Fibroblast of skin of scalp (primary cell): ENCODE results near the gene SP110.

Experiments
- DNase-seq: peaks from one replicate; pipeline ENCODE4 v3.0.0-alpha.2; 2013

The SP110 gene

GRCh38 chr2:230166557-230167170 lies 53.1 kb downstream of the SP110 start:
- DNase-seq = no peak

DNA sequence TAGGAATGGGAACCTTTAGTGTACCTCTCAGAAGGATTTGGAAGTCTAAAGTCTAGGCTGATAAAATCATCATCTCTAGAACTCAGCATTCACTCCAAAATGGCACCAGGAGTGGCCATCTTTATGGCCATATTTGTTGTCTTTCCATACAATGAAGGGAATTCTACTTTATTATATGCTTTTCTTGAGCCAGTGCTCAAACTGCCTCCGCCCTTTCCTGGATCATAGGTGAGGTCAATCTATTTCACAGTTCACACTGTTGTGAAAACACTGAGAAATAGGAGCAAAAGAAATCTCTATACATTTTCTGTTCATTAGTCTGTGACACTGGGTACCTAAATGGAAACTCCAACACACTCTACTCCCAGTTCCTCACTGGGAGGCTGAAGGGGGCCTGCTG lies 55.6 kb downstream of the SP110 start:
- no peak for DNase-seq

DNA sequence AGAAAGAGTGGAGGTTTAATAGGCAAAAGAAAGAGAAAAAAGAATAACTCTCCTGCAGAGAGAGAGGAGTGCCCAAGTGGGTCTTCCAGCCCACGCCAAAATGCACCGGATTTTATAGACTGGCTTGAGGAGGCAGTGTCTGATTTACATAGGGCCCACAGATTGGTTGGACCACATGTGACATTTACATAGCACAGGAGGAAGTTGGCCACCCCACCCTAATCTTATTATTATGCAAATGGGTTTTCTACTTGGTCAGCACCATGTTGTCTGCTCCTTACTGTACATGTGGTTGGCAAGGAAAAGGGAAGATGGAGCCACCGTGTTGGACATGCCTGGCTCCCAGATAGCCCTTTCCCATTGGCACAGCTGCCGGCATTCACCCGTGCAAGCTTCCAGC lies 56.8 kb downstream of the SP110 start:
- DNase-seq = no peak

DNA sequence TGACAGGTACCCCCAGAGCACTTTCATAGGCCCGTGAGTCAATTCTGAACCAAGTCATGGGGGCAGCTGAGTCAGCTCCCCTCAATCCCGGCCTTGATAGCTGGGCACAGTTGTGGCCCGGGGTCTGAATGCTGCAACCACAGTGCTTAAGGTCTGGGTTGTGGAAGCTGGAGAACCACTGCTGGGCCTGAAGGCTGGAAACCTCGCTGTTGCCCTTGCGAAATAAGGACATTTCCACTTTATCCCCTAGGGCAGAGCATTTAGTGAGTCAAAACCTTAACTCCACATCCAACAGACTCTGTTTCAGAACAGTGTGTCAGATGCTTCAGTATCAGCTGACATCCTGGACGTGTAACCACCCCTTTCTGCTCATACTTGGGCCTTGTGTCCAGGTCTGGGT lies 58.6 kb downstream of the SP110 start:
- DNase-seq = no peak

DNA sequence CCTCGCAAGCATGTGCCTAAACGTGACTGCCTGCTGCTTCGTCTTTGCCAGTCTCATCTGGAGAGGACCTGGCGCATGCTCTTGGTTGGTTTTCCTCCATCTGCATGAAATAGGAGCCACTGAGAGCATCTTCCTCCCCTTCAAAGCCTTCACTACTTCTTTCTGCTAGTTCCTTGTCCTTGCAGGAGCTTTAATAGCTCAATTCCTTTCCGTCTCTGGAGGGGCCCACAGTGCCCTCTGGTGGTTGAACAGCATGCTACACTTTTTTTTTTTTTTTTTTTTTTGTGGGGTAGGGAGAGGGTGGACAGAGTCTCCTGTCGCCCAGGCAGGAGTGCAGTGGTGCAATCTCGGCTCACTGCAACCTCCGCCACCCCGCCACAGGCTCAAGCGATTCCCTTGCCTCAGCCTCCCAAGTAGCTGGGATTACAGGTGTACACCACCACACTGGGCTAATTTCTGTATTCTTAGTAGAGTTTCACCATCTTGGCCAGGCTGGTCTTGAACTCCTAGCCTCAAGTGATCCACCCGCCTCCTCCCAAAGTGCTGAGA lies 59.6 kb downstream of the SP110 start:
- peak; percentile 44 for DNase-seq

- DNase-seq = no peak
Observed at GRCh38 chr2:230158468-230158867, 61.3 kb downstream of the SP110 start.

- no peak for DNase-seq
Observed at GRCh38 chr2:230156782-230157699, 62.7 kb downstream of the SP110 start.

- no peak for DNase-seq
Observed at GRCh38 chr2:230155359-230155758, 64.4 kb downstream of the SP110 start.

GRCh38 chr2:230153390-230153976 lies 66.3 kb downstream of the SP110 start:
- DNase-seq = no peak

GRCh38 chr2:230152334-230152733 lies 67.5 kb downstream of the SP110 start:
- DNase-seq = no peak

GRCh38 chr2:230144355-230144754 lies 75.4 kb downstream of the SP110 start:
- no peak for DNase-seq

DNA sequence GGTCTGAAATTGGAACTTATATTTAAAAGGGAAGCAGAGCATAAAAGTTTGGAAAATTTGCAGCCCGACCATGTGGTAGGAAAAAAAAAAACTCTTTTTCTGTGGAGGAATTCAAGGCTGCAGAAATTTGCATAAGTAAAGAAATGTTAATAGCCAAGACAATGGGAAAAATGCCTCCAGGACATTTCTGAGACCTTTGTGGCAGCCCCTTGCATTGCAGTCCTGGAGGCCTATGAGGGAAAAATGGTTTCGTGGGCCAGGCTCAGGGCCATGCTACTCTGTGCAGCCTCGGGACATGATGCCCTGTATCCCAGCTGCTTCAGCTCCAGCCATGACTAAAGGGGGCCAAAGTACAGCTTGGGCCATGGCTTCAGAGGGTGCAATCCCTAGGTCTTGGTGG lies 79.1 kb downstream of the SP110 start:
- DNase-seq = no peak

- DNase-seq = no peak
Observed at GRCh38 chr2:230137902-230138539, 81.8 kb downstream of the SP110 start.

DNA sequence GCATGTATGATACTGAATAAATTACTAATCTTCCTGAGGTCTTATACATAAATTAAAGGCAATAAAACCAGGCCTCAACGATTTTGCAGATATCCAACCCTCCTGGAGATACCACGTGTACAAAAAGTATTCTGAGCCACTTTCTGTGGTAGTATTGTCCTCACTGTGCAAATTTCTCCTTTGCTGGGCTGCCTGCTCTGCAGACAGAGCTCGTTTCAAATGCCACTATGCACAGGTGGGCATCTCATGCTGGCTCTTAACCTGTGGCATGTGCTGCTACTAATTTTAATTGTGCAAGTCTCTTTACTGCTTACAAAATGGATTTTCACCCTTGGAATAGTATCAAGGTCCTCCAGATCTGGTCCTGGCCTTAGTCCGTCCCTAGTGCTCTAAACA lies 84.7 kb downstream of the SP110 start:
- no peak for DNase-seq

DNA sequence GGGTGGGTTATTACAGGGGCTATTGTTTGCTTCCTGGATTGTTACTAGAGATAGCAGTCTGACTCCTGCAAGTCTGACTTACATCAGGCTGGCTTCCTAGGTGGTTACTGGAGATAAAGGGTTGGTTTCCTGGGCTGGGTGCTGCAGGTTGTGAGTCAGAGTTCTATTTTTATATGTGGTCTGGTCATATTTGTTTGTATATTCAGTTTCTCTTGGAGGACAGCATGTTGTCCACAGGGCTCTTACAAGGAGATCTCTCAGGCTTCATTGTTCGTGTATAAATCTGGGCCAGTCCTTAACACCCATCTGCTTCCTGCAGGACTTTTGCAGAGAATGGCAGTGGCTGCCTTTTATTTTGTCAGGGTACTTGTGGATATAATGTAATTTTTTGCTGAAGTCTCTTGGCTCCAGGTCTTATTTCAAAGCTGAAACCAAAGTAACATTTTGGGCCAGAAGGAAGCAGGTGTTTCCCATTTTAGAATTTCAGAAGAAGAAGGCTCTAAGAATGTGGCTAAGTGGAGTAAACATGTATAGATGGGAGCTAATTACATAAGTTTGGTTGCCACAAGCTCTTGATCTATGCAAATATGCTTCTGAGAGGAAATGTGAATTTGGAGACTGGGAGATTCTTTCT lies 85.2 kb downstream of the SP110 start:
- no peak for DNase-seq

GRCh38 chr2:230131366-230131765 lies 88.4 kb downstream of the SP110 start:
- no peak for DNase-seq

DNA sequence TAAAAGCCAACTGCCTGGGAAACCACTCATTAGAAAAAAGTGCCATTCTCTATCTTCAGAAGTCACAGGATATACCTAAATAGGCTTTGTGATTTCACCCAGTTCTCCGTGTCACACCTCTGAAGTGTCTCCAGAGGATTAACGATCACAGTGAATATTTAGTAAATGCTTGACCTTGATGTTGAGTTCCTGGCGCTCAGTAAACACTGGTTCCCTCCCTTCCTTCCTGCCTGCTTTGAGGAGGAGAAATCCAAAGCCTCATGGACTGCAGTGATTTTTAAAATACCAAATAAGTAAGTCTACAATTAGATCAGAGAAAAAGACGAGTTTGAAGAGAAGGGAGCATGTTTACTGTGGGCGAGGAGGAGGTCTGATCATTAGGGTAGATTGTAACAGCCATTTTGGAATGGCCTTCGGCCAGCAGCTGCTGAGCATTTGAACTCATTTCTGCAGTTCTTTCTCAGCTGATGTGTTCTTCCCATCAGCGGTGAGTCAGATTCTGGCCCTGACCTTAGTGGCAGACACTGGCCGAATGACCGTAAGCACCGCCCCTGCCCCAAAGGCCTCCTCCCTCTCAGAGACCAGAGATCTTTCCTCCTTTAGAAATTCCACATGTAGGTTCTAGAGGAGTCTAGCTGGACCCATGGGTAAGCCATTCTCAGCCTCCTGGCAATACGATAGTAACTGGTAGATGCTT lies 89.0 kb downstream of the SP110 start:
- no peak for DNase-seq

DNA sequence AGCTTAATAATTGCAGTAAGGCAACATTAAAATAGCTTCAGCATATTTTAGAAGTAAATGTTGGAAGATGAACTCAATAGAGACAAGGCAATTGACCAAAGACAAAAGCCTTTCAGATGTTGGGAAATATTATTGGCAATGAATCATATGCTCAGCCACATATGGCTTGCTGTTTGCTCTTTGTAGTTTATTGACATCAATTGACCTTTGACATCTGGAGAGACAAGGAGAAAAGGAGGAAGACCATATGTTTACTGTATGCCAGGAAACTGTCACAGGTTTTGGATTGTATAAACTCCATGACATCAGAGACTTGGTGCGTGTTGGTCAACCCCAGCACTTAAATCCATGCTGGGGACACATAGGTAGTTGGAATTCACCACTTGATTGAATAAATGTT lies 90.4 kb downstream of the SP110 start:
- no peak for DNase-seq

- DNase-seq = peak; percentile 15
Observed at GRCh38 chr2:230128623-230129342, 91.0 kb downstream of the SP110 start.

DNA sequence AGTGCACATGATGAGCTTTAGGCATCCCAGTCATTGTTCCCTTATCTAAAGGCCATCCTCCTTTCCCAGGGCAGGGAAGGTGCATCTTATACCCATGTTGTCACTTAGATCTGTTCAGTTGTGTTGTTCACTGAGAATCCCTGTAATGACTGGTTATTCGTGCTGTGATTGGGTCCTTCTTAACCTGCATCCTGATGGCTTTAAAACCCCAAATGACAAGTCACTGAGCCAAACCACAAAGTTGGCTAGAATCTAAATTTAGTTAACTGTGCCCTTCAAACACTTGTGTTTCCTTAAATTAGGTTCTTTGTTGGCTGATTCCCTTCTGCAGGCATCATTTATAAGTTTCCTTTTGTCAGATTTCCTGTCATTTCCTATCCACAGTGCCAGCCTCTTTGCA lies 92.6 kb downstream of the SP110 start:
- DNase-seq = no peak

DNA sequence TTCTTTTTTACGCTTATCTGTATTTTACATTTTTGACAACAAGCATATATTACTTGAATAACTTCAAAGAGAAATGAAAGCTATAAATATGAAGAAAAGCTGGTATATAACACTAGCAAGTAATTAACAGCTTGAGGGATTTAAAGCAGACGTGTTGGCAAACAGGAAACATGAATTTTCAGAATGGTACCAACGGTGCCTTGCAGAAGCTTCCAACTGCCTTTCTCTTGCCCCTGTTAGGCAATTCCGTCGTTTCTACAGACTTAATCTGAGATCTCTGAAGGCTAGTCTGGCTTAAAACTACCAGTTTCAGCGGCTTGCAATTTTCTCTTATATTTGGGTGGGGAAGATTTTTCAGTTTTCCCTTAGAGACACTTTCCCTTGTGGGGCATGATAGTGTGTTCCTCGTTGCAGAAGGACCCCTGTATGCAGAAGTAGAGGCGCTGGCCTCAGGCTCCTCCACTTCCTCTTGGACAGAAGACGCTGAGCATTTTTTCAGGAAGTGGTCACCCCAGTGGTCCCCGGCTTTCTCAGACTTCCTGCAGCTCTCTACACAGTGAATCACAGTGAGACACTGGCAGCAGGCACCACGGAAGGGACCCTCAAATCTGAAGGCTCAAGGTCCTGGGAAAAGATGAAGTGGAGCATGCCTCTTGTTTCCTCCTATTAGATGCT lies 94.9 kb downstream of the SP110 start:
- DNase-seq = no peak
